Body of pancreas (tissue), 4 donors: ENCODE measurements around the gene BLOC1S3.

Source experiments
- POLR2A ChIP-seq, 3 donors: fragments of 450-650 bp; IDR thresholded peaks; one replicate each; pipeline ENCODE4 v1.6.1; 2016; ENCODE audit warnings: antibody characterized with exemption in 3 of 3, mild to moderate bottlenecking in 2 of 3
- TF ChIP-seq, protein P1 (sequence below), 7 experiments: fragments of 450-650 bp in 4 of 7; fragments of 200-600 bp in 3 of 7; sonication (generic) in 3 of 7; IDR thresholded peaks; one replicate each; pipeline ENCODE4 v1.5.1; 2016 to 2019; ENCODE audit warnings: antibody characterized with exemption in 7 of 7

- TF ChIP-seq, protein P1, sequence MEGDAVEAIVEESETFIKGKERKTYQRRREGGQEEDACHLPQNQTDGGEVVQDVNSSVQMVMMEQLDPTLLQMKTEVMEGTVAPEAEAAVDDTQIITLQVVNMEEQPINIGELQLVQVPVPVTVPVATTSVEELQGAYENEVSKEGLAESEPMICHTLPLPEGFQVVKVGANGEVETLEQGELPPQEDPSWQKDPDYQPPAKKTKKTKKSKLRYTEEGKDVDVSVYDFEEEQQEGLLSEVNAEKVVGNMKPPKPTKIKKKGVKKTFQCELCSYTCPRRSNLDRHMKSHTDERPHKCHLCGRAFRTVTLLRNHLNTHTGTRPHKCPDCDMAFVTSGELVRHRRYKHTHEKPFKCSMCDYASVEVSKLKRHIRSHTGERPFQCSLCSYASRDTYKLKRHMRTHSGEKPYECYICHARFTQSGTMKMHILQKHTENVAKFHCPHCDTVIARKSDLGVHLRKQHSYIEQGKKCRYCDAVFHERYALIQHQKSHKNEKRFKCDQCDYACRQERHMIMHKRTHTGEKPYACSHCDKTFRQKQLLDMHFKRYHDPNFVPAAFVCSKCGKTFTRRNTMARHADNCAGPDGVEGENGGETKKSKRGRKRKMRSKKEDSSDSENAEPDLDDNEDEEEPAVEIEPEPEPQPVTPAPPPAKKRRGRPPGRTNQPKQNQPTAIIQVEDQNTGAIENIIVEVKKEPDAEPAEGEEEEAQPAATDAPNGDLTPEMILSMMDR (IDR thresholded peaks at IDR 0.05), result no peak
- no peak for TF ChIP-seq POLR2A (IDR thresholded peaks at IDR 0.05)
Measured at GRCh38 chr19:45159210-45159970, 19.2 kb upstream of the BLOC1S3 start.
